Gastroesophageal sphincter (tissue), 3 donors: ENCODE measurements around the gene MPP2.

Experiments used
- CTCF ChIP-seq, 4 experiments: fragments of 200-600 bp in 2 of 4; fragments of 450-650 bp in 2 of 4; sonication (generic) in 1 of 4; IDR thresholded peaks; one replicate each; pipeline ENCODE4 v1.5.1; 2017 to 2019; ENCODE audit warnings: antibody characterized with exemption in 4 of 4, mild to moderate bottlenecking in 2 of 4, moderate library complexity in 2 of 4
- EP300 ChIP-seq: sonication (generic); formaldehyde crosslinking; IDR thresholded peaks from one replicate; pipeline ENCODE4 v1.6.1; 2017; ENCODE audit warnings: antibody characterized with exemption, mild to moderate bottlenecking
- POLR2A ChIP-seq, 2 donors: fragments of 450-650 bp; IDR thresholded peaks; one replicate each; pipeline ENCODE4 v1.6.1; 2017; ENCODE audit warnings: antibody characterized with exemption in 2 of 2, mild to moderate bottlenecking in 2 of 2, moderate library complexity in 1 of 2
- POLR2AphosphoS5 ChIP-seq: sonication (generic); formaldehyde crosslinking; IDR thresholded peaks from one replicate; pipeline ENCODE4 v1.6.1; 2017; ENCODE audit warnings: antibody characterized with exemption

GRCh38 chr17:43939886-43940285, 32.5 kb upstream of the MPP2 start:
- TF ChIP-seq CTCF (IDR thresholded peaks at IDR 0.05) (no peak), POLR2A (IDR thresholded peaks at IDR 0.05) (no peak), EP300 (no peak), POLR2AphosphoS5 (no peak)
